Prostate gland (tissue), 2 donors: ENCODE data around the gene ZFX. TPM values are rescaled to one million over a fixed set of nuclear protein-coding genes. Genes with fewer than 3 reads are reported as not detected.
A peak's percentile ranks its signal among the peaks of the same experiment; 100 is the strongest.

Experiments used
- DNase-seq: peaks from one replicate; pipeline ENCODE4 v3.0.0-alpha.2; 2019; ENCODE audit warnings: low spot score
- H3K27ac ChIP-seq, 2 donors: fragments of 200-600 bp; sonication (generic); 2 replicates each; pipeline ENCODE4 v1.5.1; 2017 to 2019
- H3K27me3 ChIP-seq: fragments of 200-600 bp; sonication (generic); replicated peaks from 2 replicates; pipeline ENCODE4 v1.5.1; 2019; ENCODE audit not compliant: insufficient read depth
- H3K36me3 ChIP-seq, 2 donors: fragments of 200-600 bp; sonication (generic); 1 replicate in 1 of 2; 2 replicates in 1 of 2; pipeline versions ENCODE4 v1.5.1 to v1.8.1; 2017 to 2019
- H3K4me1 ChIP-seq: fragments of 200-600 bp; sonication (generic); replicated peaks from 2 replicates; pipeline ENCODE4 v1.5.1; 2019
- H3K4me3 ChIP-seq, 2 donors: fragments of 200-600 bp; sonication (generic); 2 replicates each; pipeline ENCODE4 v1.5.1; 2017 to 2019
- H3K9me3 ChIP-seq: fragments of 200-600 bp; sonication (generic); 2 replicates; pipeline ENCODE4 v1.5.1; 2017
- CTCF ChIP-seq, 4 experiments: fragments of 200-600 bp in 2 of 4; fragments of 450-650 bp in 2 of 4; sonication (generic) in 2 of 4; IDR thresholded peaks; 1 replicate in 3 of 4; 2 replicates in 1 of 4; pipeline ENCODE4 v1.5.1; 2016 to 2019; ENCODE audit warnings: antibody characterized with exemption in 4 of 4, mild to moderate bottlenecking in 2 of 4, moderate library complexity in 2 of 4
- POLR2A ChIP-seq: fragments of 450-650 bp; IDR thresholded peaks from one replicate; pipeline ENCODE4 v1.6.1; 2016; ENCODE audit warnings: antibody characterized with exemption, mild to moderate bottlenecking
- POLR2AphosphoS5 ChIP-seq: sonication (generic); formaldehyde crosslinking; IDR thresholded peaks from one replicate; pipeline ENCODE4 v1.6.1; 2017; ENCODE audit warnings: antibody characterized with exemption
- WGBS: methylation state at CpG from one replicate; pipeline ENCODE4 v1.1.5; 2018; 5-methylcytosine and 5-hydroxymethylcytosine counted together
- intact Hi-C: fragments of 100-400 bp; cut with DNase I; formaldehyde crosslinking; loops from one replicate; pipeline ENCODE4 v1.14.2; 2022
- total RNA-seq, 2 donors: library from RNA; depleted of rRNA; stranded (reverse); fragments of >200 nt; gene quantifications; one replicate each; pipeline ENCODE4 v1.1.0, GENCODE V29; 2016

Gene ZFX
- 10 to 100 TPM; 42.0 to 43.5 TPM for total RNA-seq

- H3K27me3 ChIP-seq = no peaks in the 10 kb centered on the region
- H3K4me1 ChIP-seq = no peaks in the 10 kb centered on the region
- peak within 1 kb of the TSS; percentile 49 to 54 for H3K4me3 ChIP-seq
- peak within 1 kb of the TSS; percentile 93 to 94 for H3K27ac ChIP-seq
- no peaks in the 10 kb centered on the region for H3K36me3 ChIP-seq
- DNase-seq = peak; percentile 9
- WGBS = 1% methylated on average over 30 of the region's 104 CpGs
- no peaks in the 10 kb centered on the region for H3K9me3 ChIP-seq
- TF ChIP-seq CTCF (IDR thresholded peaks at IDR 0.05) (no peak), POLR2A (peak; percentile 42)
- intact Hi-C loops = loop anchor here (1.0 to 10.0 kb wide), 3 partner anchors 68 to 245 kb away; partner anchors contain the start of genes APOO and CXorf58
Measured at GRCh38 chrX:24149351-24150050, at the start of gene ZFX. Gene ZFX, plus strand, starts transcription at chrX:24149729. Its CDS starts 23,014 bp downstream, at chrX:24172743.

GRCh38 chrX:24100713-24101112 is 48.8 kb upstream of the ZFX start:
- TF ChIP-seq CTCF (IDR thresholded peaks at IDR 0.05) (no peak), POLR2AphosphoS5 (no peak), POLR2A (no peak)
- 48% methylated on average over 2 of the region's 2 CpGs for WGBS
- no peak for DNase-seq

GRCh38 chrX:24110069-24110468 is 39.5 kb upstream of the ZFX start:
- TF ChIP-seq POLR2A (no peak), POLR2AphosphoS5 (no peak), CTCF (IDR thresholded peaks at IDR 0.05) (no peak)
- intact Hi-C loops = no loop called here
- WGBS = 22% methylated on average over 2 of the region's 2 CpGs

More at GRCh38 chrX:24100713-24101112, 48.8 kb upstream of the ZFX start:
- Histone ChIP-seq H3K9me3 (no peaks in the 10 kb centered on the region), H3K27me3 (no peaks in the 10 kb centered on the region), H3K27ac (no peak overlapping the region), H3K4me3 (no peak overlapping the region), H3K36me3 (no peaks in the 10 kb centered on the region), H3K4me1 (no peaks in the 10 kb centered on the region)
- intact Hi-C loops = no loop called here

GRCh38 chrX:24113181-24113580 is 36.3 kb upstream of the ZFX start:
- Histone ChIP-seq H3K27ac (no peak overlapping the region), H3K9me3 (no peaks in the 10 kb centered on the region), H3K36me3 (no peaks in the 10 kb centered on the region), H3K4me3 (no peak overlapping the region), H3K4me1 (no peaks in the 10 kb centered on the region), H3K27me3 (no peaks in the 10 kb centered on the region)
- 46% methylated on average over 2 of the region's 2 CpGs for WGBS
- intact Hi-C loops = no loop called here
- no peak for DNase-seq
- no peak for TF ChIP-seq POLR2AphosphoS5
- no peak for TF ChIP-seq CTCF (IDR thresholded peaks at IDR 0.05)
- no peak for TF ChIP-seq POLR2A

More at GRCh38 chrX:24110069-24110468, 39.5 kb upstream of the ZFX start:
- H3K9me3 ChIP-seq = no peaks in the 10 kb centered on the region
- H3K4me1 ChIP-seq = no peaks in the 10 kb centered on the region
- no peak for DNase-seq
- no peaks in the 10 kb centered on the region for H3K36me3 ChIP-seq
- H3K27me3 ChIP-seq = no peaks in the 10 kb centered on the region
- no peak overlapping the region for H3K4me3 ChIP-seq
- no peak overlapping the region for H3K27ac ChIP-seq

GRCh38 chrX:24117258-24117657 is 32.3 kb upstream of the ZFX start:
- H3K27ac ChIP-seq = peak overlapping the region; percentile 38 to 60
- intact Hi-C loops = no loop called here

More at GRCh38 chrX:24117258-24117657, 32.3 kb upstream of the ZFX start:
- Histone ChIP-seq H3K27me3 (no peaks in the 10 kb centered on the region), H3K4me3 (no peak overlapping the region), H3K36me3 (no peaks in the 10 kb centered on the region), H3K4me1 (no peaks in the 10 kb centered on the region), H3K9me3 (no peaks in the 10 kb centered on the region)
- peak; percentile 10 for DNase-seq
- WGBS = 9% methylated on average over 3 of the region's 3 CpGs
- no peak for TF ChIP-seq CTCF (IDR thresholded peaks at IDR 0.05)
- TF ChIP-seq POLR2AphosphoS5 = peak; percentile 66
